GM12878 (cell line): ENCODE data around the gene PRKN.

Experiments used
- CEBPB ChIP-seq, 2 experiments: fragments of 150-350 bp in 1 of 2; IDR thresholded peaks; 2 replicates each; pipeline ENCODE4 v1.6.1; 2012 to 2014; ENCODE audit warnings: low read depth in 2 of 2, low read length in 2 of 2, borderline replicate concordance in 1 of 2, inconsistent platforms in 1 of 2
- CREM ChIP-seq: IDR thresholded peaks from 2 replicates; pipeline ENCODE4 v1.6.1; 2014; ENCODE audit warnings: antibody characterized with exemption, low read depth
- HDAC2 ChIP-seq: fragments of 200-600 bp; sonication (generic); IDR thresholded peaks from 2 replicates; pipeline ENCODE4 v1.6.1; 2017
- NR2C1 ChIP-seq: fragments of 450-650 bp; IDR thresholded peaks from 2 replicates; pipeline ENCODE4 v1.6.1; 2017; ENCODE audit warnings: antibody characterized with exemption, mild to moderate bottlenecking, moderate library complexity
- NRF1 ChIP-seq: conservative IDR thresholded peaks from 2 replicates; pipeline ENCODE4 v1.6.1; 2011; ENCODE audit warnings: mild to moderate bottlenecking, low read depth, low read length, improper control_type of control experiment
- PBX3 ChIP-seq: IDR thresholded peaks from 2 replicates; pipeline ENCODE4 v1.6.1; 2011; ENCODE audit warnings: mild to moderate bottlenecking, low read depth, low read length, moderate library complexity; ENCODE audit not compliant: insufficient replicate concordance
- POLR2A ChIP-seq: IDR thresholded peaks from 2 replicates; pipeline ENCODE4 v1.6.1; 2011; ENCODE audit warnings: low read depth, mild to moderate bottlenecking, low read length
- SPI1 ChIP-seq: IDR thresholded peaks from 2 replicates; pipeline ENCODE4 v1.6.1; 2011; ENCODE audit warnings: low read depth, mild to moderate bottlenecking, low read length, moderate library complexity, borderline replicate concordance; ENCODE audit not compliant: insufficient read depth
- SRF ChIP-seq, 2 experiments: IDR thresholded peaks; 2 replicates each; pipeline ENCODE4 v1.6.1; 2011; ENCODE audit warnings: low read depth in 2 of 2, low read length in 2 of 2, mild to moderate bottlenecking in 1 of 2, moderate library complexity in 1 of 2
- TF ChIP-seq, protein P1 (sequence below): IDR thresholded peaks from 2 replicates; pipeline ENCODE4 v1.6.1; 2011; ENCODE audit warnings: low read depth, low read length, improper control_type of control experiment, borderline replicate concordance
- TF ChIP-seq, protein P2 (sequence below), 3 experiments: IDR thresholded peaks in 2 of 3; conservative IDR thresholded peaks in 1 of 3; 2 replicates each; pipeline ENCODE4 v1.5.1; 2011; ENCODE audit warnings: low read depth in 3 of 3, low read length in 3 of 3, mild to moderate bottlenecking in 3 of 3, control low read depth in 2 of 3, moderate library complexity in 2 of 3, inconsistent platforms in 1 of 3, mixed read lengths in 1 of 3; ENCODE audit not compliant: control insufficient read depth in 2 of 3, insufficient read depth in 1 of 3; ENCODE audit errors: extremely low read depth in 1 of 3
- TF ChIP-seq, protein P3 (sequence below): IDR thresholded peaks from 2 replicates; pipeline ENCODE4 v1.6.1; 2012; ENCODE audit warnings: mild to moderate bottlenecking, low read depth, low read length

DNA sequence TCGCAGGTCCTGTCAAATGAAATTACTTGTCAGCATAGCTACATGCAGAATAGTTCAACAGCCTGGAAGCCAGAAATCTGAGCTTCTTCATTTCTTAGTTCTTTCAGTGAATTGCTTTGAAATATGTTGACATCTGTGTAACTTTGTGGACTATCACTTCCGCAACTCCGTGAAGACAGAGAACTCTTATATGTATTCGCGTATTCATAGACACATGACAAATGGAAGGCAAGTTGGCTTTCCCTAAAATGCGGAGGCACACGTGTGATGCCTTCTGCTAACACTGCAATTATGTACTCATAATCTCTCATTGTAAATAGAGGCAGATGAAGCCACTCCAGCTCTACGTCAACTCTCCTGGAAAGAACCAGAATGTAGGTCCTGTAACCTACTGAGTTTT is 701.5 kb downstream of the PRKN start:
- TF ChIP-seq, protein P1, sequence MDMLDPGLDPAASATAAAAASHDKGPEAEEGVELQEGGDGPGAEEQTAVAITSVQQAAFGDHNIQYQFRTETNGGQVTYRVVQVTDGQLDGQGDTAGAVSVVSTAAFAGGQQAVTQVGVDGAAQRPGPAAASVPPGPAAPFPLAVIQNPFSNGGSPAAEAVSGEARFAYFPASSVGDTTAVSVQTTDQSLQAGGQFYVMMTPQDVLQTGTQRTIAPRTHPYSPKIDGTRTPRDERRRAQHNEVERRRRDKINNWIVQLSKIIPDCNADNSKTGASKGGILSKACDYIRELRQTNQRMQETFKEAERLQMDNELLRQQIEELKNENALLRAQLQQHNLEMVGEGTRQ, result no peak
- no peak for TF ChIP-seq PBX3
- no peak for TF ChIP-seq CREM
- no peak for TF ChIP-seq CEBPB (IDR thresholded peaks at IDR 0.05; ENCODE audit: borderline replicate concordance in 1 of 2, low read depth in 2 of 2, low read length in 2 of 2)
- TF ChIP-seq, protein P2, sequence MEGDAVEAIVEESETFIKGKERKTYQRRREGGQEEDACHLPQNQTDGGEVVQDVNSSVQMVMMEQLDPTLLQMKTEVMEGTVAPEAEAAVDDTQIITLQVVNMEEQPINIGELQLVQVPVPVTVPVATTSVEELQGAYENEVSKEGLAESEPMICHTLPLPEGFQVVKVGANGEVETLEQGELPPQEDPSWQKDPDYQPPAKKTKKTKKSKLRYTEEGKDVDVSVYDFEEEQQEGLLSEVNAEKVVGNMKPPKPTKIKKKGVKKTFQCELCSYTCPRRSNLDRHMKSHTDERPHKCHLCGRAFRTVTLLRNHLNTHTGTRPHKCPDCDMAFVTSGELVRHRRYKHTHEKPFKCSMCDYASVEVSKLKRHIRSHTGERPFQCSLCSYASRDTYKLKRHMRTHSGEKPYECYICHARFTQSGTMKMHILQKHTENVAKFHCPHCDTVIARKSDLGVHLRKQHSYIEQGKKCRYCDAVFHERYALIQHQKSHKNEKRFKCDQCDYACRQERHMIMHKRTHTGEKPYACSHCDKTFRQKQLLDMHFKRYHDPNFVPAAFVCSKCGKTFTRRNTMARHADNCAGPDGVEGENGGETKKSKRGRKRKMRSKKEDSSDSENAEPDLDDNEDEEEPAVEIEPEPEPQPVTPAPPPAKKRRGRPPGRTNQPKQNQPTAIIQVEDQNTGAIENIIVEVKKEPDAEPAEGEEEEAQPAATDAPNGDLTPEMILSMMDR (IDR thresholded peaks at IDR 0.05 in 2 of 3, conservative IDR thresholded peaks at IDR 0.05 in 1 of 3; ENCODE audit: control insufficient read depth in 2 of 3, extremely low read depth in 1 of 3, insufficient read depth in 1 of 3, low read depth in 3 of 3, low read length in 3 of 3), result no peak
- no peak for TF ChIP-seq POLR2A
- TF ChIP-seq, protein P3, sequence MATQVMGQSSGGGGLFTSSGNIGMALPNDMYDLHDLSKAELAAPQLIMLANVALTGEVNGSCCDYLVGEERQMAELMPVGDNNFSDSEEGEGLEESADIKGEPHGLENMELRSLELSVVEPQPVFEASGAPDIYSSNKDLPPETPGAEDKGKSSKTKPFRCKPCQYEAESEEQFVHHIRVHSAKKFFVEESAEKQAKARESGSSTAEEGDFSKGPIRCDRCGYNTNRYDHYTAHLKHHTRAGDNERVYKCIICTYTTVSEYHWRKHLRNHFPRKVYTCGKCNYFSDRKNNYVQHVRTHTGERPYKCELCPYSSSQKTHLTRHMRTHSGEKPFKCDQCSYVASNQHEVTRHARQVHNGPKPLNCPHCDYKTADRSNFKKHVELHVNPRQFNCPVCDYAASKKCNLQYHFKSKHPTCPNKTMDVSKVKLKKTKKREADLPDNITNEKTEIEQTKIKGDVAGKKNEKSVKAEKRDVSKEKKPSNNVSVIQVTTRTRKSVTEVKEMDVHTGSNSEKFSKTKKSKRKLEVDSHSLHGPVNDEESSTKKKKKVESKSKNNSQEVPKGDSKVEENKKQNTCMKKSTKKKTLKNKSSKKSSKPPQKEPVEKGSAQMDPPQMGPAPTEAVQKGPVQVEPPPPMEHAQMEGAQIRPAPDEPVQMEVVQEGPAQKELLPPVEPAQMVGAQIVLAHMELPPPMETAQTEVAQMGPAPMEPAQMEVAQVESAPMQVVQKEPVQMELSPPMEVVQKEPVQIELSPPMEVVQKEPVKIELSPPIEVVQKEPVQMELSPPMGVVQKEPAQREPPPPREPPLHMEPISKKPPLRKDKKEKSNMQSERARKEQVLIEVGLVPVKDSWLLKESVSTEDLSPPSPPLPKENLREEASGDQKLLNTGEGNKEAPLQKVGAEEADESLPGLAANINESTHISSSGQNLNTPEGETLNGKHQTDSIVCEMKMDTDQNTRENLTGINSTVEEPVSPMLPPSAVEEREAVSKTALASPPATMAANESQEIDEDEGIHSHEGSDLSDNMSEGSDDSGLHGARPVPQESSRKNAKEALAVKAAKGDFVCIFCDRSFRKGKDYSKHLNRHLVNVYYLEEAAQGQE, result no peak
- TF ChIP-seq SPI1, result no peak
- TF ChIP-seq HDAC2, result no peak
- no peak for TF ChIP-seq NR2C1
- no peak for TF ChIP-seq SRF (IDR thresholded peaks at IDR 0.05; ENCODE audit: low read depth in 2 of 2, low read length in 2 of 2)
- no peak for TF ChIP-seq NRF1
